MV-4-11 (cell line): ENCODE measurements around the gene EHMT1.
A peak's percentile ranks its signal among the peaks of the same experiment; 100 is the strongest.
"Not testable (repeated sequence)": the region's sequence is repeated elsewhere in the genome, so short reads cannot be mapped to it uniquely, and the experiment has no call there.

Experiments used
- DNase-seq: peaks from one replicate; lab custom pipeline; 2025; lab: John Stamatoyannopoulos, UW

The EHMT1 gene

DNA sequence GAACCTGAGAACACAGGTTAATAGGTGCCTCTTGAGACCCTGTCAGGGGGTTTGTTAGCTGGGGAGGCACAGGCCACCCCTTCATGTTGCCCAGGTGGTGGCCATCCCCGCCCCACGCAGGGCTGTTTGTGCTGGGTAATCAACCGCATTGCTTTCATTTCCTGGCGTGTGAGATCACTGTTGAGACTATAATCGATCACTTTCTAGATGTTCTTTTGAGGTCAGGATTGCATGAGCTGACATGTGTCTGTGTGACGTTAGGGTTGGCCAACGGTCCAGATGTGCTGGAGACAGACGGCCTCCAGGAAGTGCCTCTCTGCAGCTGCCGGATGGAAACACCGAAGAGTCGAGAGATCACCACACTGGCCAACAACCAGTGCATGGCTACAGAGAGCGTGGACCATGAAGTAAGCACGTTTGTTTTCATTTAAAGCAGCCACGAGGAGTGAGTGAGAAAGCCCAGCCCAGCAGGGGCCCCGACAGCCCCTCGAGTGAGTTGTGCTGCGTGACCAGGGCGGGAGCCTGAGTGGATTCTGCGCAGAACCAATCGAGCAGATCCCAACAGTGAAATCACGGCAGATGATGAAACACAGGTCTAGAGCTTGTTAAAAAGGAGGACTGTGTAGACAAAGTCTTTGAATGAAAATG is 143.7 kb downstream of the EHMT1 start:
- DNase-seq = peak; percentile 69

DNA sequence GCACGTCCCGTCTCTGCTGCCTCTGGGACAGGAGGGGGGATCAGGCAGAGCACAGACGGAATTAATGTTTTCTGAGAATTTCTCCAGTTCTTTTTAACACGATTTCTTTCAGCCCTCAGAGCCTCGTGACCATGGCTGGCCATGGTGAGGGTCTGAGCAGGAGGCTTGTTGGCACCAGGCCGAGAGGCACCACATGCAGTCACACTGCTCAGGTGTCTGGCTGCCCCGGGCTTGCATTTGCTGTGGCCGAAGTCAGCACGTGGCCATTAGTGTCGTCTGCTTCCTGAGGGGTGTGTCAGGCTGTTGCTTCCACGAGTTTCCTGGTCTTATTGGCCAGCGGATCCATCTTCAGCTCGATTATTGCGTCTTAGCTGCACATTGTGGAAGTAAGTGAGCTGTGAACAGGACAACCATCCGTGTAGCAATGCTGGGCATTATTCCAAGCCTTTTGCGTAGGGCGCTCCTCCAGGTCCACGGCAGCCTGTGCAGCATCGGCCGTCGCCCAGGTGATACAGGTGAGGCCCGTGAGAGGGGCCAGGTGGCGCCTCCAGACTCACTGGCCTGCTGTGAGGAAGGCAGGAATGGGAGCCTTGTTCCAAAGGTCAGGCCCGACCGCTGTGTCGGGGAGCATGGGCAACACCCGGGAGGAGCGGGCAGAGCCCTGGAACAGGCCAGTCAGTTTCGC is 144.6 kb downstream of the EHMT1 start:
- DNase-seq = no peak

DNA sequence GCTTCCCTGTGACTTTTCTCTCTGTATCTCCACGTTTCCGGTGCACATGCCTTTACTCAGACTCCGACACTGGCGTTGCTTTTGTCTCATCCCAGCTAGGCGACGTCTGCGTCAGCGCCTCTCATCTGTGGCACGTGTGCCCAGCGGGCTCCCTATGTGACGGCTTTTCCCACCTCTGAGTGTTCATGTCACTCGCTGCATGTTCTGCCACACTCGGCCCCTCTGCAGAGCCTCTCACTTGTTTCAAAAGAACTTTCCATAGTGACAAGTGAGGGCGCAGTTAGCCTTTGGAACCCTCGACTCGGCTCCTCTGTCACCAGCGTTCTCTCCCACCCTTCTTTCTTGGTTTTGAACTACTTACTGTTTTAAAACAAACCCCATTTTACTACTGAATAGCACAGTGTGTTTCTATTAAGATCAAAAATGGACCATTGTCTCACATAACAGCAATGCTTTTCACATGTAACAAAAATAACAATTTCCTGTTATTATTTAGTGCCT is 145.4 kb downstream of the EHMT1 start:
- no peak for DNase-seq

DNA sequence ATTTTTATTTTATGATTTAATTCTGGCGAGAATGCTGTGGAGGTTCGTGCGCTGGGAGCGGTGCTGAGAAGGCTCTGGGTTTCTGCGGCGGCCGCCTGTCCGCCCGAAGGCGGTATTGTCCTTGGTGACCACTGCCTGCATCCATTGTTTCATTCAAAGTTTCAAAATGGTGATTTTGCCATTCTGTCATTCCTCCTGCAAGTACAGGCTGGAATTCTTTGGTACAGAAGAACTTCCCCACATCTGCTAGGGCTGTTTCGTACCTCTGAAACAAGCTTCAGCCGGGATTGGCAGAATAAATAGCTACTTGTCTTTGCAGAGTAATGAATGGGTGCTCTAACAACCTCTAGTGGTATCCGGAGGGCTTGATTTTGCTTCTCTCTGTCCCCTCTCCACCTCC is 146.2 kb downstream of the EHMT1 start:
- DNase-seq = no peak

DNA sequence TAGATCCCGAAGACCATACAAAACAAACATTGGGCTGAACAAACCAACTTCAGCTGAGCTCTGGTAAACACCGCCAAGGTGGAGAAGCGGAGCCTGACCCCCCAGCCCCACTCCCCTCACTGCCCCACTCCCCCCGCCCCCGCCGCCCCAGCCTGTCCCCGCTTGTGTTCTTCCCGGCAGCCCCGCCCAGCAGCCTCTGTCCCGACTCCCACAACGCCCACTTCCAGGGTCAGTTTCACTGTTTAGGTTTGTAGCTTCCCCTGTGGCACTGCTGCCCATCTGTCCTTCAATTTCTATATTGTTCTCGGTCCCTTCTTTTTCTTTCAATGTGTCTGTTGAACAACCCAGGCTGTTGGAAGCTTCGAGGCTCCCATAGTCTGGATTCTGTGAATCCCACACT is 146.7 kb downstream of the EHMT1 start:
- DNase-seq = no peak

DNA sequence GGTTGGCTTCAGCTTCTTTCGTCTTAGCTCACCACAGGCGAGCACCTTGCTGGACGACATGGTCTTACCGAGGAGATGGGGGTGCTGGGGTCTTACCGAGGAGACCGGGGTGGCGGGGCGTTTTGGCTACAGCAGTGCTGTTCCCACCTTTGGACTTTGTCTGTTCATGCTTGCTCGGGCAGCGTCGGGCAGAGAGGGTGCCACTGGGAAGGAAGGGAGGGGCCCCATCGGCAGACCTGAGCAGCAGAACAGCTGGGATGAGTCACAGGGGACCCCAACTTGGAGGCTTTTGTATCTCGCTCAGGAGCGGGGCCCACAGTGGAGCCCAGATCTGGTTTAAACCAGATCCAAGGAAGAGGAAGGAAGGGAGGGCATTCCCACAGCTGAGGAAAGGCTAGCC is 152.8 kb downstream of the EHMT1 start:
- DNase-seq = no peak

DNA sequence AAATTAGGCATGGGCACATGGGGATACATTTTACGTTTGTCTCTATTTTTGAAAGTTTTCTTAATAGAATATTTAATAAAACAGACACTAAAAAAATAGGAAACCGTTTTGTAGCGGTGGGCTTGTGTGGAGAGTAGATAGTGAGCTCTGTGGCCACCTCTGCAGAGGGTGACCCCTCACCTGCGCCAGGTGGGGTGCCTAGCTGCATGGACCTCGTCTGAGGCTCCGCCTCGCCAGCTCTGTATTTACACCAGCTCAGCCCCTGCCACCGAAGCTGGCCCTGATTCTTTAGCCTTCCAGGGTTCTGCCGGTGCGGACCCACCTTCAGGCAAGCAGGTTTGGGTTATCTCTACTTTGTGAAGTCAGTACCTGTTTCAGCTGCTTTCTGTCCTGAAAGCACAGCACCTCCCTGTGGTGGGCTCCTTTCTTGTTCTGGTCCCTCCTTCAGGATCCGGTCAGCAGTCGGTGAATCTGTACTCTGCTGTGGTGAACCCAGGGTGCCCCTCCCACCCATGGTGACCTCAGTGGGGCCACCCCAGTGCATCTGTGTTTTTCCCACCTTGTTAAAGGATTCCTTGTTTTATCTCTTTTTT is 153.6 kb downstream of the EHMT1 start:
- no peak for DNase-seq

DNA sequence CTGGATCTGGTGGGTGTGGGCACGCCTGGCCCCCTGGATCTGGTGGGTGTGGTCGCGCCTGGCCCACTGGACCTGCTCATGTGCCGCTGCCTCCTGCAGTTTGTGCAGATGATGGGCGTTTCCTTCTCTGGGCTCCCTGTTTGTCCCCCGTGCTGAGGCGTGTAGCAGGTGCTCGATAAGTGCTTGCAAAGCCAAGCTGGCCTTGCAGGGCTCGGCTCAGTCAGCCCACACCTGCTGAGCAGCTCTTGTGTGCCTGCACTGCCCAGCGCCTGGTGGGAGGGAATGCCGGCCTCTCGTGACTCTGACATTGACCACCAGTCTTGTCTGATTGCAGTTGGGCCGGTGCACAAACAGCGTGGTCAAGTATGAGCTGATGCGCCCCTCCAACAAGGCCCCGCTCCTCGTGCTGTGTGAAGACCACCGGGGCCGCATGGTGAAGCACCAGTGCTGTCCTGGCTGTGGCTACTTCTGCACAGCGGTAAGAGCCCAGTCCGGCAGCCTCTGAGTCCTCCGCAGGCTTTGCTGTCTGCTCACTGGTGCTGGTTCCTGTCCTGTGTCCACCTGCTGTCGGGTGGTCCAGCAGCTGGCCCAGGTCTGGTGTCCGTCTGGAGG is 156.1 kb downstream of the EHMT1 start:
- no peak for DNase-seq

DNA sequence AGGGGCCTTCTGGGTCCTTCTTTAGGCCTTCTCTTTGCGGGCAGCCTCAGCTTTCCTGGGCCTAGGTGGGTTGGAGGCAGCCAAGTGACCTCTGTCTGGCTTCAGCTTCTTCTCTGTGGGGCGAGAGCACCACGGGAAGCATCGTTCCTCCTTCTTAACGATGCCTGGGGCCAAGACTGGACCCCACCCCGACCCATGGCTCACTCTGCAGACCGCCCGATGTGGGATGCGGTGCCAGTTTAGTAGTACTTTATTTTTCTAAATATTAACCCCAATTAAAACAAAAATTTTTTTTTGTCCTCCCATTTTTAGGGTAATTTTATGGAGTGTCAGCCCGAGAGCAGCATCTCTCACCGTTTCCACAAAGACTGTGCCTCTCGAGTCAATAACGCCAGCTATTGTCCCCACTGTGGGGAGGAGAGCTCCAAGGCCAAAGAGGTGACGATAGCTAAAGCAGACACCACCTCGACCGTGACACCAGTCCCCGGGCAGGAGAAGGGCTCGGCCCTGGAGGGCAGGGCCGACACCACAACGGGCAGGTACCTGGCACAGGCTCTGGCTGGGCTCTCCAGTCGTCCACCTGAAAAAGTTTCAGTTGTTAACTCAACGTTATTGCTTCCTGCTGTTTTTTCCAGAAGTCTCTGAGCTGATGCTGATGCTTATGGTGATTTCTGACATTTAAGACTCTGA is 157.6 kb downstream of the EHMT1 start:
- no peak for DNase-seq

DNA sequence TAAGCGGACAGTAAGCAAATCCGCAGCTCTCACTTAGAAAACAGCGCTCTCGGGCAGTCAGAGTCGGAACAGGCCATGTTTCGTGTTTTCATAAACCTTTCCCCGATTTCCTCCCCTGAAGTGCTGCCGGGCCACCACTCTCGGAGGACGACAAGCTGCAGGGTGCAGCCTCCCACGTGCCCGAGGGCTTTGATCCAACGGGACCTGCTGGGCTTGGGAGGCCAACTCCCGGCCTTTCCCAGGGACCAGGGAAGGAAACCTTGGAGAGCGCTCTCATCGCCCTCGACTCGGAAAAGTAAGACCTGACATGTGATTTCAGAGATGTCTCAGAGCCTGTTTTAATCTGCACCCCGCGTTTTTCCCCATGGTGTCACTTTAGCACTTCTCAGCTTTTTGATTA is 159.0 kb downstream of the EHMT1 start:
- DNase-seq = no peak

DNA sequence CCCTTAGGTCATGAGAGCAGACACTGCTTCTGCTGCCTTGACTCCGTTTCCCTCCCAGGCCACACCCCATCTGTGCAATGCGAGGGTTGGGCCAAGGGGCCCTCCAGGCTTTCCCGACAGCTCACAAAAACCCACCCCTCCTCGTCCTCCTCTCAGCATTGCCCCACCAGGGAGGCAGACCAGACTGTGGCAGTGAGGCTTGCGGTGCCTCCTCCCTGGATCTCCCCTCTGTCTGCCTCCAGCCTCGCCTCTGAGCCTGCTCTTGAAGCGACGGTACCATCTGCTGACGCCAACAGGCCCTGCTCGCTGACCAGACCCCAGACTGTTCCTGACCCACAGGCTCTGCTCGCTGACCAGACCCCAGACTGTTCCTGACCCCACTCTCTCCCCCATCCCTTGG is 159.5 kb downstream of the EHMT1 start:
- DNase-seq = no peak

DNA sequence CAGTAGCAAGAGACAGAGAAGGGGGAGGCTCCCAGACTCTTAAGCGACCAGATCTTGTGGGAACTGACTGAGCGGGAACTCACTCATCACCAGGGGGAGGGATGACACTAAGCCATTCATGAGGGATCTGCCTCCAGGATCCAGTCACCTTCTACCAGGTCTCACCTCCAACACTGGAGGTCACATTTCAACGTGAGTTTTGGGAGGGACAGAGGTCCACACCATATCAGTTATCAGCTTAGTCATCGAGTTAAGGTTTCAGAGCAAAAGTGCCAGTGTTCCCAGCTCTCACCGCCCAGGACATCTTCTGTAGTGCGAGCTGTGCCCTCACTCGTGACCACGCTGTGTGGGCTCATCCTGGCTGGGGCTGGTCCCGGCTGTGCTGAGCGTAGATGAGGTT is 160.1 kb downstream of the EHMT1 start:
- DNase-seq = no peak

DNA sequence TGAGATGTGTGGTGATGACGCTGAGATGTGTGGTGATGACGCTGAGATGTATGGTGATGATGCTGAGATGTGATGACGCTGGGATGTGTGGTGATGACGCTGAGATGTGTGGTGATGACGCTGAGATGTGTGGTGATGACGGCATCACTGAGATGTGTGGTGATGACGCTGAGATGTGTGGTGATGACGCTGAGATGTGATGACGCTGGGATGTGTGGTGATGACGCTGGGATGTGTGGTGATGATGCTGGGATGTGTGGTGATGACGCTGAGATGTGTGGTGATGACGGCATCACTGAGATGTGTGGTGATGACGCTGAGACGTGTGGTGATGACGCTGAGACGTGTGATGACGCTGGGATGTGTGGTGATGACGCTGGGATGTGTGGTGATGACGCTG is 161.2 kb downstream of the EHMT1 start:
- not testable (repeated sequence) for DNase-seq

DNA sequence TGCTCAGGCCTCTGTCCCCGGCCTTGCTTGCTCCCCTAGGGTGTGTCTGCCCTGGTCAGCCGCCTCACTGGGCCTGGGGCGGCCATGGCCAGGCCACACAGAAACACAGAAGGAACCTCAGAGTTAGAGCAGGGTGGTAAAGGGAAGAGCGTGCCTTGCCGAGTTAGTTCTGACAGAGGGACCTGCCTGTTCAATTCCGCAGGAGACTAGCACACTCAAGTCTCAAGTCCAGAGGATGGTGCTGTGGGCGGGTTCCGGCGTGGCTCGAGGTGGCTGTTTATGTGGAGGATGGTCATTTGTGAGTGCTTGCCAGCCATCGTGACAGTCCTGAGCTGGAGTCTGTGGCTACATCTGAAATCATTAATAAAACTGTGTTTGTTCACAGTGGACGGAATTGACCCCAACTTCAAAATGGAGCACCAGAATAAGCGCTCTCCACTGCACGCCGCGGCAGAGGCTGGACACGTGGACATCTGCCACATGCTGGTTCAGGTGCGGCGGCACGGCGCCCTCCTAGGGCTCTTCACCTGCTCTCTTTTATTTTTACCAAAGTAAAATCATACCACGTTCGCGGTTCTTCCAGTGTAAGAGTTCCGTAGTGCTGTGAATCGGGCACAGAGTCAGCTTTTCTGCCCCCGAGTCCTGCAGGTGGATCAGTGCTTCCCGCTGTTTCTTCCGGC is 163.2 kb downstream of the EHMT1 start:
- no peak for DNase-seq

DNA sequence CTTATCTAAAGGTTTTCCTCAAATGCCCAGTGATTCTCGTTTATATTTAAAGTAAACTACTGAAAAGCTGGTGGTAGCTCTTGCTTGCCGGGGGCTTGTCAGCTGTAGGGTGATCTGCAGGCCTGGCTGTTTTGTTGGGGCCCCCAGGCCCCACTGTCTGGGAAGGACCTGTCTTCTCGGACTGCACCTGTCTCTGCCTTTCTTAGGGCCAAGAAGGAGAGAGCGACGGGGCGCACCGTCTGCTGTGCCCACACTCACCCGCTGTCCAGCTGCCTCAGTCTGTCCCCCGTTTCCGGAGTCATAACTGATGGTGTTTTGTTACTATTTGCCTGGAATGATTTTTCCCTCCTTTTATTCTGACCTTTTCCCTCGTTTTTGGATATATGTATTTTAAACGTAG is 164.7 kb downstream of the EHMT1 start:
- DNase-seq = no peak

DNA sequence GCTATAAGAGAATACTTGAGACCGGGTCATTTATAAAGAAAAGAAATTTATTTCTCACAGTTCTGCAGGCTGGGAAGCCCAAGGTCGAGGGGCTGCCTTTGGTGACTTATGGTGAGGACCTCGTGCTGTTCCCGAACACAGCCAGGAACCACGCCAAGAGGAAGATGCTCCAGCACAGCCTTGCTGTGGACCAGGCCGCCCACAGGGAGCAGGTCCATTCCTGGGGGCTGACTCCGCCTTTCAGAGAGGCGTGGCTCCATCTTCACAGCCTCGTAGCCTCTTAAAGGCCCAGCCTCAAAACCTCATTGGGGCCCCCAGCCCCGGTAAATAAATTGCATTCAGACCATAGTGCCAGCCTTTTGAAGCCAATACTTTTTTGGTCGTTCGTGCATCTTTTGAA is 165.2 kb downstream of the EHMT1 start:
- DNase-seq = no peak

DNA sequence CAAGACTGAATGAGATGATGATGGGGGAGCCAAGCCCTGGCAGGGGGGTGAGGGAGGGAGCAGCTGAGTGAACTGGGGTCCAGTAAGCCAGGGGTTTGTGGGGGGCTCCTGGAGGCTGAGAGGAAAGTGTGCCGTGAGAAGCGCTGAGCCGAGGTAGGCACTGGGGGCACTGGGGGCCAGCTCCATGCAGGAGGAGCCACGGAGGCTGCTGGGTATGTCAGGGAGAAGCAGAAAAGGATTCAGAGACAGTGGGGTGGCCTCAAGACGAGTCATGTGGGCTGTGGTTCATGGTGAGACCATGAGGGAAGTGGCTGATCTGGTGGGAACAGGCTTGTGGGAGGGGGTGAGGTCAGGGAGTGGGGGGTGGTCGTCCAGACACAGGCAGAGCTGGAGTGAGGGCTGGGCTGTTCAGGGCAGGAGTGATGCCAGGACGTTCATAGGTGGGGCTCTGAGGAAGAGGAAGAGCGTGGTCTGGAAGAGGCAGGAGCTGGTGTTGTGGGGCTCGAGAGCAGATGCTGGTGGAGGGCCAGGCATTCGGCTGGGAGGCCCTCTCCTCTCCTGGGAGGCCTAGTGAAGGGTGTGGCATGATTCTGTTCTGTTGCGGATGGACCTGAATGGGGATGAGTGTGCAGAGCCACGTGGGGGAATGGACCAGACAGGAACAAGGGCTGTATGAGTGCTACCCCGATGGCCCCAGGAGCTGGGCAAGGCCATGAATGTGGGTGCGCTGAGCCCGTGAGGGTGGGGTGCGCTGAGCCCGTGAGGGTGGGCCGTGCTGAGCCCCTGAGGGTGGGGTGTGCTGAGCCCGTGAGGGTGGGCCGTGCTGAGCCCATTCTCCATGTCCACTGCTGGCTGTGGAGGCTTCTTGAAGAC is 166.1 kb downstream of the EHMT1 start:
- no peak for DNase-seq

DNA sequence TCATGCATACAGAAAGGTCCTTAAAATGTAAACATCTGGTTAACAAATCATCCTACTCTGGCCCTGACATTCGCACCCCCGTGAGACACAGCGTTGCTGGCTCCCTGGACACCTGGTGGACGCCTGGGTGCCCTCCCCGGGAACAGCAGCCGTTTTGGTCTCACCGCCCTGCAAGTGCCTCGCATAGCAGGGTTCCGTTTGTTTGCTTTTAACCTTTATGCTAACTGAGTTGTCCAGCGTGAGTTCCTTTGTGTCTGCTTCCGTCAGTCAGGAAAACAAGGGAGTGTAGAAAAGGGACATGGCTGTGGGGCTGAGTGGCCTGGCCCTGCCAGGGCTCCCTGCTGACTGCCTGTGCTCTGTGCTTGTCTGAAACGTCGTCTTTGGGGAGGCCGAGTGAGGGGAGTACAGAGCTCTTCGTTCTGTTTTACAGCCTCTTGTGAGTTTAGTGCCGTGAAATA is 166.9 kb downstream of the EHMT1 start:
- no peak for DNase-seq

DNA sequence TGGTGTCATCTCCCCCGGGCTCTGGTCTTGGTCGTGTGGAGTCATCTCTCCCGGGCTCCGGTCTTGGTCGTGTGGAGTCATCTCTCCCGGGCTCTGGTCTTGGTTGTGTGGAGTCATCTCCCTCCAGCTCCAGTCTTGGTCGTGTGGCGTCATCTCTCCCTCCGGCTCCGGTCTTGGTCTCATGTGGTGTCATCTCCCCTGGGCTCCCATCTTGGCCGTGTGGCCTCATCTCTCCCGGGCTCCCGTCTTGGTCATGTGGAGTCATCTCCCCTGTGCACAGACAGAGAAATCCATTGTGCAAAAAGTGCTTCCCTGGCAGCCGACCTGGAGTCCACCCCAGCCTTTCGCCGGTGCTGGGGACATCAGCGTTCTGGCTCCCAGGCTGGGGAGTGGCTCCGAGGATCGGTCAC is 167.7 kb downstream of the EHMT1 start:
- DNase-seq = no peak

DNA sequence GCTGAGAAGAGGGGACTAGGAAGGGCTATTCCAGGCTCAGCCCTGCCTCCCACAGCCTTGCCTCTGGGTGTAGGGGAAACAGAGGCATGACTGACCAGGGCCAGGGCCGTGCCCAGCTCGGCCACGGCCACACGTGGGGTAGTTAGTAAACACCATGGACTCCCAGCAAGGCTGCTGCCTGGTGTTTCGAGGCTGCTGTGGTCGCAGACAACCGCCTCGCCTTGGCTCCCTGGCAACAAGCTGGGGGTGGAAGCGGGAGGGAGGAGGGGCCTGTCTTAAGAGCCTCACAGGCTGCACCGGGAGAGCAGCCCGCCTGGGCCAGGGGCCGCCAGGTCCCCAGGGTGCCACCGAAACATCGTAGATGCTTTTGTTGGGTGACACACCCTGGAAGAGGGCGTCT is 168.6 kb downstream of the EHMT1 start:
- DNase-seq = no peak
